Neural cell (in vitro differentiated cells): Measurements from ENCODE around the gene AK8. TPM values are rescaled to one million over a fixed set of nuclear protein-coding genes. Genes with fewer than 3 reads are reported as not detected.

Experiments used
- H2AFZ ChIP-seq: fragments of 200-600, 300-800 bp; sonication (generic), shearing (Covaris generic); 2 replicates; pipeline ENCODE4 v1.6.0; 2014; ENCODE audit warnings: low read depth, mild to moderate bottlenecking, antibody characterized with exemption, low read length, moderate library complexity
- H3F3A ChIP-seq: fragments of 200-600 bp; shearing (Covaris generic); 2 replicates; pipeline ENCODE4 v1.6.1; 2016; ENCODE audit warnings: mild to moderate bottlenecking, moderate library complexity, mixed read lengths, antibody characterized with exemption, low read length; ENCODE audit not compliant: insufficient read depth, poor library complexity, severe bottlenecking
- H3K27ac ChIP-seq: fragments of 200-600, 300-800 bp; sonication (generic), shearing (Covaris generic); 2 replicates; pipeline ENCODE4 v1.5.1; 2014; ENCODE audit warnings: mild to moderate bottlenecking, low read length, moderate library complexity
- H3K27me3 ChIP-seq: fragments of 300-800, 200-600 bp; sonication (generic), shearing (Covaris generic); 2 replicates; pipeline ENCODE4 v1.6.0; 2014; ENCODE audit warnings: mild to moderate bottlenecking, low read depth, low read length, moderate library complexity; ENCODE audit not compliant: insufficient read depth
- H3K36me3 ChIP-seq: fragments of 300-800, 200-600 bp; sonication (generic), shearing (Covaris generic); 2 replicates; pipeline ENCODE4 v1.5.1; 2014; ENCODE audit warnings: mild to moderate bottlenecking, antibody characterized with exemption, low read length, moderate library complexity; ENCODE audit not compliant: insufficient read depth
- H3K4me2 ChIP-seq: fragments of 300-800, 200-600 bp; sonication (generic), shearing (Covaris generic); 2 replicates; pipeline ENCODE4 v1.6.0; 2014; ENCODE audit warnings: mild to moderate bottlenecking, low read length
- H3K4me3 ChIP-seq: fragments of 300-800, 200-600 bp; sonication (generic), shearing (Covaris generic); 2 replicates; pipeline ENCODE4 v1.5.1; 2014; ENCODE audit warnings: mild to moderate bottlenecking, low read length, moderate library complexity
- H3K79me2 ChIP-seq: fragments of 200-600 bp; shearing (Covaris generic); replicated peaks from 2 replicates; pipeline ENCODE4 v1.6.0; 2014; ENCODE audit warnings: mild to moderate bottlenecking, low read length, moderate library complexity; ENCODE audit not compliant: insufficient read depth
- H3K9ac ChIP-seq: fragments of 300-800, 200-600 bp; sonication (generic), shearing (Covaris generic); 2 replicates; pipeline ENCODE4 v1.6.1; 2016; ENCODE audit warnings: mild to moderate bottlenecking, low read length, mixed read lengths
- H3K9me2 ChIP-seq: fragments of 200-600 bp; shearing (Covaris generic); 2 replicates; pipeline ENCODE4 v1.6.1; 2016; ENCODE audit warnings: mild to moderate bottlenecking, low read length, mixed read lengths; ENCODE audit not compliant: insufficient read depth
- H3K9me3 ChIP-seq: fragments of 200-600, 300-800 bp; sonication (generic), shearing (Covaris generic); 2 replicates; pipeline ENCODE4 v1.6.1; 2016; ENCODE audit warnings: mild to moderate bottlenecking, mixed run types, low read length, moderate library complexity, mixed read lengths
- H4K20me1 ChIP-seq: fragments of 200-600 bp; shearing (Covaris generic); 2 replicates; pipeline ENCODE4 v1.6.1; 2016; ENCODE audit warnings: mild to moderate bottlenecking, mixed run types; ENCODE audit not compliant: insufficient read depth
- EP300 ChIP-seq: fragments of 450-650 bp; conservative IDR thresholded peaks from 2 replicates; pipeline ENCODE4 v1.6.1; 2014; ENCODE audit warnings: antibody characterized with exemption, mild to moderate bottlenecking, moderate library complexity; ENCODE audit not compliant: poor library complexity, severe bottlenecking
- EZH2 ChIP-seq: fragments of 200-600, 300-800 bp; shearing (Covaris generic), sonication (generic); IDR thresholded peaks from 2 replicates; pipeline ENCODE4 v1.6.1; 2014; ENCODE audit warnings: antibody characterized with exemption, low read length, borderline replicate concordance, mild to moderate bottlenecking; ENCODE audit not compliant: insufficient read depth, poor library complexity, severe bottlenecking
- MXI1 ChIP-seq: fragments of 450-650 bp; conservative IDR thresholded peaks from 2 replicates; pipeline ENCODE4 v1.6.1; 2014; ENCODE audit warnings: antibody characterized with exemption, mild to moderate bottlenecking; ENCODE audit not compliant: poor library complexity, severe bottlenecking
- POLR2AphosphoS5 ChIP-seq: IDR thresholded peaks from 2 replicates; pipeline ENCODE4 v1.6.1; 2012
- RAD21 ChIP-seq: fragments of 450-650 bp; conservative IDR thresholded peaks from 2 replicates; pipeline ENCODE4 v1.6.1; 2014; ENCODE audit warnings: antibody characterized with exemption, mild to moderate bottlenecking, moderate library complexity
- SMC3 ChIP-seq: fragments of 450-650 bp; conservative IDR thresholded peaks from 2 replicates; pipeline ENCODE4 v1.6.1; 2014; ENCODE audit warnings: antibody characterized with exemption, mild to moderate bottlenecking, moderate library complexity; ENCODE audit not compliant: poor library complexity
- TAF1 ChIP-seq: IDR thresholded peaks from 2 replicates; pipeline ENCODE4 v1.6.1; 2012; ENCODE audit warnings: low read depth
- polyA plus RNA-seq: library from polyadenylated mRNA; depleted of rRNA; stranded (reverse); fragments of >200 nt; gene quantifications from 2 replicates; pipeline ENCODE4 v1.2.3, GENCODE V29; 2014
- TF ChIP-seq, protein P1 (sequence below): IDR thresholded peaks from 2 replicates; pipeline ENCODE4 v1.6.1; 2012; ENCODE audit warnings: borderline replicate concordance
- TF ChIP-seq, protein P2 (sequence below): fragments of 450-650 bp; IDR thresholded peaks from 2 replicates; pipeline ENCODE4 v1.5.1; 2014; ENCODE audit warnings: antibody characterized with exemption, mild to moderate bottlenecking, moderate library complexity; ENCODE audit not compliant: poor library complexity, severe bottlenecking

The AK8 gene
- polyA plus RNA-seq, 1 donor from 2014 or later: 0.71 TPM

- H3K4me3 ChIP-seq: peak overlapping the region; percentile 17
- no peaks in the 10 kb centered on the region for H3K79me2 ChIP-seq
- no peaks in the 10 kb centered on the region for H3K36me3 ChIP-seq
- H3K4me2 ChIP-seq: no peak overlapping the region
- no peak overlapping the region for H3K9ac ChIP-seq
- TF ChIP-seq, protein P1, sequence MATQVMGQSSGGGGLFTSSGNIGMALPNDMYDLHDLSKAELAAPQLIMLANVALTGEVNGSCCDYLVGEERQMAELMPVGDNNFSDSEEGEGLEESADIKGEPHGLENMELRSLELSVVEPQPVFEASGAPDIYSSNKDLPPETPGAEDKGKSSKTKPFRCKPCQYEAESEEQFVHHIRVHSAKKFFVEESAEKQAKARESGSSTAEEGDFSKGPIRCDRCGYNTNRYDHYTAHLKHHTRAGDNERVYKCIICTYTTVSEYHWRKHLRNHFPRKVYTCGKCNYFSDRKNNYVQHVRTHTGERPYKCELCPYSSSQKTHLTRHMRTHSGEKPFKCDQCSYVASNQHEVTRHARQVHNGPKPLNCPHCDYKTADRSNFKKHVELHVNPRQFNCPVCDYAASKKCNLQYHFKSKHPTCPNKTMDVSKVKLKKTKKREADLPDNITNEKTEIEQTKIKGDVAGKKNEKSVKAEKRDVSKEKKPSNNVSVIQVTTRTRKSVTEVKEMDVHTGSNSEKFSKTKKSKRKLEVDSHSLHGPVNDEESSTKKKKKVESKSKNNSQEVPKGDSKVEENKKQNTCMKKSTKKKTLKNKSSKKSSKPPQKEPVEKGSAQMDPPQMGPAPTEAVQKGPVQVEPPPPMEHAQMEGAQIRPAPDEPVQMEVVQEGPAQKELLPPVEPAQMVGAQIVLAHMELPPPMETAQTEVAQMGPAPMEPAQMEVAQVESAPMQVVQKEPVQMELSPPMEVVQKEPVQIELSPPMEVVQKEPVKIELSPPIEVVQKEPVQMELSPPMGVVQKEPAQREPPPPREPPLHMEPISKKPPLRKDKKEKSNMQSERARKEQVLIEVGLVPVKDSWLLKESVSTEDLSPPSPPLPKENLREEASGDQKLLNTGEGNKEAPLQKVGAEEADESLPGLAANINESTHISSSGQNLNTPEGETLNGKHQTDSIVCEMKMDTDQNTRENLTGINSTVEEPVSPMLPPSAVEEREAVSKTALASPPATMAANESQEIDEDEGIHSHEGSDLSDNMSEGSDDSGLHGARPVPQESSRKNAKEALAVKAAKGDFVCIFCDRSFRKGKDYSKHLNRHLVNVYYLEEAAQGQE: no peak
- TF ChIP-seq POLR2AphosphoS5 (peak; percentile 58), EP300 (peak; percentile 74)
- H3K9me2 ChIP-seq: no peaks in the 10 kb centered on the region
- no peak overlapping the region for H3K27ac ChIP-seq
- H3K27me3 ChIP-seq: no peaks in the 10 kb centered on the region
- H3K9me3 ChIP-seq: no peaks in the 10 kb centered on the region
- H2AFZ ChIP-seq: no peak overlapping the region
- no peaks in the 10 kb centered on the region for H3F3A ChIP-seq
- H4K20me1 ChIP-seq: no peaks in the 10 kb centered on the region
Observed at GRCh38 chr9:132837501-132838286, 40.4 kb downstream of the AK8 start.

DNA sequence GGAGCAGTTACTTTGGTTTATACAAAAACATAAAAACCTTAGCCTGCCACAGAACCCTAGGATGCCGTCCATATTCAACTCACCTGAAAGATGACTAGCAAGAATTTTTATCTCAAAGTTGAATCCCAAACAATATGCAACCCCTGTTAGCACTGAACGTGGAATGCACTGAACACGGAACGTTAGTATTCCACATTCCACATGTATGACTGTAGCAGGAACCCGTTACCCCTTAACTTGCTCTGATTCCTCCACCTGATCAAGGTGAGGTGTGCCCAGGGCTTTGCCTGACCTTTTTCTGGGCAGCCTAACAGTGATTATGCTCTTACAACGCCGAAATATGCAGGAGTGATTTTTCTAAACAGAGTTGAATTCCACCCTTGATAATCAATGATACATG, 43.7 kb downstream of the AK8 start:
- no peak overlapping the region for H3K4me3 ChIP-seq
- no peak overlapping the region for H3K27ac ChIP-seq
- H3K36me3 ChIP-seq: no peaks in the 10 kb centered on the region
- no peak overlapping the region for H3K9ac ChIP-seq
- H3K79me2 ChIP-seq: no peaks in the 10 kb centered on the region
- H4K20me1 ChIP-seq: no peaks in the 10 kb centered on the region
- H3K9me3 ChIP-seq: no peaks in the 10 kb centered on the region
- no peak for TF ChIP-seq TAF1
- TF ChIP-seq RAD21: no peak
- TF ChIP-seq, protein P2, sequence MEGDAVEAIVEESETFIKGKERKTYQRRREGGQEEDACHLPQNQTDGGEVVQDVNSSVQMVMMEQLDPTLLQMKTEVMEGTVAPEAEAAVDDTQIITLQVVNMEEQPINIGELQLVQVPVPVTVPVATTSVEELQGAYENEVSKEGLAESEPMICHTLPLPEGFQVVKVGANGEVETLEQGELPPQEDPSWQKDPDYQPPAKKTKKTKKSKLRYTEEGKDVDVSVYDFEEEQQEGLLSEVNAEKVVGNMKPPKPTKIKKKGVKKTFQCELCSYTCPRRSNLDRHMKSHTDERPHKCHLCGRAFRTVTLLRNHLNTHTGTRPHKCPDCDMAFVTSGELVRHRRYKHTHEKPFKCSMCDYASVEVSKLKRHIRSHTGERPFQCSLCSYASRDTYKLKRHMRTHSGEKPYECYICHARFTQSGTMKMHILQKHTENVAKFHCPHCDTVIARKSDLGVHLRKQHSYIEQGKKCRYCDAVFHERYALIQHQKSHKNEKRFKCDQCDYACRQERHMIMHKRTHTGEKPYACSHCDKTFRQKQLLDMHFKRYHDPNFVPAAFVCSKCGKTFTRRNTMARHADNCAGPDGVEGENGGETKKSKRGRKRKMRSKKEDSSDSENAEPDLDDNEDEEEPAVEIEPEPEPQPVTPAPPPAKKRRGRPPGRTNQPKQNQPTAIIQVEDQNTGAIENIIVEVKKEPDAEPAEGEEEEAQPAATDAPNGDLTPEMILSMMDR: no peak
- no peak for TF ChIP-seq MXI1
- no peak for TF ChIP-seq EZH2
- TF ChIP-seq POLR2AphosphoS5: no peak
- no peak for TF ChIP-seq SMC3
- TF ChIP-seq EP300: no peak
- TF ChIP-seq, protein P1: no peak
- H3K9me2 ChIP-seq: no peaks in the 10 kb centered on the region
- no peaks in the 10 kb centered on the region for H3K27me3 ChIP-seq
- no peak overlapping the region for H2AFZ ChIP-seq
- H3F3A ChIP-seq: no peaks in the 10 kb centered on the region
- H3K4me2 ChIP-seq: no peak overlapping the region
